ENCODE data around the gene ACSS3.
"Not testable (repeated sequence)": the region's sequence is repeated elsewhere in the genome, so short reads cannot be mapped to it uniquely, and the experiment has no call there.

Gene ACSS3

GRCh38 chr12:81094718-81095360 is 17.0 kb downstream of the ACSS3 start:
- DNase-seq (ENCODE audit: low spot score), result no peak

DNA sequence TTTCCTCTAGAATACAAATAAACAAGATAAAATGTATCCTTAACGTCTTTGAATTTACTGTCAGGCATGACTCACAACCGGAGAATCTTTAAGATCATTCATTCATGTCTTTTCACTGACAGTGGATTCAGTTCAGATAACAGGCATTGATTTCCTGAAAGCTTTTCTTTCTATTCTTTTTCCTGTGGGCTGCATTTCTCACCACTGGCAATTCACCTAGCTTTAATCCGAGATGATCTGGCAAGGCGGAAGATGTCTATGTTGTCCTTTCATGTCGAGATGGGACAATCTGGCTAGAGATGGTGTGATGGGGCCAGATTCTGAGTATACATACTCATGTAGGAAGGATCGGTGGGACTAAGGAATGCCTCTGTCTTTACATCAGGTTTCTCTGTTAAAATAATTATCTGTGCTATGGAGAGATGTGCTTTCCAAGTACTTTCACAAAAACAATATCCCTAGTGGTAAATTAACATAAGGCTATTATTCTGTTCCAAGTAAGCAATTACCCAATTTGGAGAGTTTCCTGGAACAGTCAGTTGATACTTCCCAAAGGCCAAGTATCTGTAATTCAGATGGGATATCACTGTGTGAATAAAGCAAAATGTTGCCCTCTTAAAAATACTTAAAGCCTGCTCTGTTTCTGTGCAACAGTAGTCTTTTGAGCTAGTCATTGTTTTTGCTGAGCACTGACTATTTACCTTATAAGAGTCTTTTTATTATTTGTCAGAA is 17.8 kb downstream of the ACSS3 start:
- no peak for DNase-seq (ENCODE audit: low spot score)

- DNase-seq (ENCODE audit: low spot score), result no peak
Observed at GRCh38 chr12:81105687-81106086, 27.8 kb downstream of the ACSS3 start.

- no peak for DNase-seq (ENCODE audit: low spot score)
Observed at GRCh38 chr12:81114226-81114625, 36.3 kb downstream of the ACSS3 start.

DNA sequence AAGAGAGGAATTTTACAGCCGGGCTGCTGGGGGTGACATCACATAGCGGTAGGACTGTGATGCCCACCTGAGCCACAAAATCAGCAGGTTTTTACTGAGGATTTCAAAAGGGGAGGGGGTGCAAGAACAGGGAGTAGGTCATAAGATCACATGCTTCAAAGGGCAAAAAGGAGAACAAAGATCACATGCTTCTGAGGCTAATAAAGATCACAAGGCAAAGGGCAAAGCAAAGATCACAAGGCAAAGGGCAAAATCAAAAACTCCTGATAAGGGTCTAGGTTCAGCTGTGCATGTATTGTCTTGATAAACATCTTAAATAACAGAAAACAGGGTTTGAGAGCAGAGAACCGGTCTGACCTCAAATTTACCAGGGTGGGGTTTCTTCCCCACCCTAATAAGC is 41.2 kb downstream of the ACSS3 start:
- DNase-seq (ENCODE audit: low spot score), result not testable (repeated sequence)

DNA sequence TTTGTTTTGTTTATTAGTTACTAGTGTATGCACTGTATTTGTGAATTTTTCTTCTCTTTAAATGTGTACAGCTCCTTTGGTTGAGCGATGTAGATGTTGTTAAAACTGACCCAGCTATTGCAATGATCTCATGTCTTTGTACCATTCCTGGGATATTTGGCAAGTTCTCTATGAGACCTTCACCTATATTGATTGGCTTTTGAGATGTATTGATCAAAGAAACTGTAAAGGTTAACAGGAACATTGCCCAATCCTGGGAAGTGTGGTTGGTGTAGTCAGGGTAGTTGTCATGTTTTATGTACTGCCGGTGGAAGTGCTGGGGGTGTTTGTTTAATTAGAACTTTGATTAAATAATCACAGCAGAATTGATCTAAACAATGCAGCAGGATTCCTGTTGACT is 43.1 kb downstream of the ACSS3 start:
- no peak for DNase-seq (ENCODE audit: low spot score)

DNA sequence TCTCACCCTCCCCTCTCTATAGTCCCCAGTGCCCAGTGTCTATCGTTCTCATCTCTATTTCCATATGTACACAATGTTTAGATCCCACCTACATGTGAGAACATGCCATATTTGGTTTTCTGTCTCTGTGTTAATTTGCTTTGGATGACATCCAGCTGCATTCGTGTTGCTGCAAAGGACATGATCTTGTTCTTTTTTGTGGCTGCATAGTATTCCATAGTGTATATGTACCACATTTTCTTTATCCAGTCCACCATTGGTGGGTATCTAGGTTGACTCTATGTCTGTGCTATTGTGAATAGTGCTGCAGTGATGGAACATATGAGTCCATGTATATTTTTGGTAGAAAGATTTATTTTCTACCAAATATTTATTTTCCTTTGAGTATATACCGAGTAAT is 45.7 kb downstream of the ACSS3 start:
- DNase-seq (ENCODE audit: low spot score), result no peak

GRCh38 chr12:81125691-81126090 is 47.8 kb downstream of the ACSS3 start:
- DNase-seq (ENCODE audit: low spot score), result no peak

GRCh38 chr12:81128930-81129554 is 51.2 kb downstream of the ACSS3 start:
- no peak for DNase-seq (ENCODE audit: low spot score)

- no peak for DNase-seq (ENCODE audit: low spot score)
Observed at GRCh38 chr12:81136519-81136918, 58.6 kb downstream of the ACSS3 start.

DNA sequence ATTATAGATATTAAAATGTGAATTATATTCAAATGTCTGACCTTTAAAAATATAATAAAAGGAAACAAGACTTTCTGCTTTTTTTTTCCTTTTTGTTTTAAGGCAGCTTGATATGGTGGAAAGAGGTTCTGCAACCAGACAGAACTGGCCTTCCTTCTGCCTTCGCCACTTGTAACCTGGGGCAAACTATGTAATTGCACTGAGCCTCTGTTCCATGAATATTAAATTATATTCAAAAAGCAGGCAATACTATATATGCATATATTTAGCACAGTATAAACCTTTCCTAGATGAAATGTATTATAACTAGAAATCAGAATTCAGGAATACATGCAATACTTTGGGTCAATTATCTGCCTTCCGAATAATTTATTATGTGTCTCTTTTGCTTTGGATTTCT is 59.9 kb downstream of the ACSS3 start:
- DNase-seq (ENCODE audit: low spot score), result no peak

DNA sequence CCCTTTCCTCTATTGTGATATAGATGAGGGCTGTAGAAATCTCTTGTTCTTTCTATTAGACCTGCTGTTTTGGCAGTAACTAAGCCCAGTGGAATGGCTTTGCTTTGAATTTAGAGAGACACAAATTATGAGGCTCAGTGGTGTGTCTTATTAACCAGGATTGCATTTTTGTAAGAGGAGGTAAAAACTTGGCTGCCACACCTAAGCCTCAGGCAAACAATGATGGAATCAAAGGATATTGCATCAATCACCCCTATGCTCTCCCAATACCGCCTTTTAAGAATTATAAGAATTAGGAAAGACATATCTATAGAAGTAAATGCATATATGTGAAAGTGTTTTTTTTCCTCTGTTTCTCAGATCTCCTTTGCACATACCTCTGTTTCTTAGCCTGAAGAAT is 63.3 kb downstream of the ACSS3 start:
- no peak for DNase-seq (ENCODE audit: low spot score)

- DNase-seq (ENCODE audit: low spot score), result no peak
Observed at GRCh38 chr12:81143057-81143456, 65.2 kb downstream of the ACSS3 start.

DNA sequence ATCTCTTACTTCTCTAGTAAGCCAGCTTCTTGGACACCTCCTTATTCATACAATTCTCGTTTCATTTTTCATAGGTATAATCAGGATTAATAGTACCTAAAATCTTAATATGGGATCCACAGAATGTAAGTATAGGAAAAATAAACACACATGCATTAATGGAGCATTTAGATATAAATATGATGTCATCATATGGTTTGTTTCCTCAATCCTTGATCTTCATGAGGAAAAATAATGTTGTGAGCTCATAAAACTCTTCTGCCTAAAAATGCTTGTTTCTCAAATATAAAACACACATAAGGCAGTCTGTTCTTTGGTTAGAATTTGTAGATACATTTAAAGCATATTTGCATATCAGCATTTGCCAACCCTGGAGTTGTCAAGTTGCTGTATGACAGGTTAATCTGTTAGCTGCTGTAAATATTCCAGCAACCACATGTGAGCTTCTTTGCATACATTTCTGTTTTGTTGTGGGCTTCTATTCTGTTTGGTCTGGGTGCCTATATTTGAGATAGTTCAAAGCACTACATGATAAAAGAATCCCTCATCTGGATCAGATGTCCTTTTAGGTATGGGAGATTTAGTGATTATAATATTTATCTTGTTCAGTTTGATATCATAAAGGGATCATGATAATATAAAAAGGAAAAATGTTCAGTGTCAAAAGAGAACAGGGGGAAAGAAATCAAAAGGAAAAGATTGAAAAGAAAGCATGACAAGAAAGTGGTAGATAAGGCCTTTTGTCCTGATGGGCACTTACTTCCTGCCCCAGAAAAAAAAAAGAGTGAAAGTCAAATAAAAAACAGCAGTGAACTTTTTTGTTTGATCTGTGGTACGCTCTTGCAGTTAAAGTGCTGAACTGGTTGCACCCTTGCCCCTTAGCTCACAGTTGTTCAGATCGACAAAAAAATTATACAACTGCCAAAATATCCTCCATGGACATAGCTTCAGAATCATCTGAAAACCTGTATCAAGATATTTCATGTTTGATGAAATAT is 68.6 kb downstream of the ACSS3 start:
- no peak for DNase-seq (ENCODE audit: low spot score)

DNA sequence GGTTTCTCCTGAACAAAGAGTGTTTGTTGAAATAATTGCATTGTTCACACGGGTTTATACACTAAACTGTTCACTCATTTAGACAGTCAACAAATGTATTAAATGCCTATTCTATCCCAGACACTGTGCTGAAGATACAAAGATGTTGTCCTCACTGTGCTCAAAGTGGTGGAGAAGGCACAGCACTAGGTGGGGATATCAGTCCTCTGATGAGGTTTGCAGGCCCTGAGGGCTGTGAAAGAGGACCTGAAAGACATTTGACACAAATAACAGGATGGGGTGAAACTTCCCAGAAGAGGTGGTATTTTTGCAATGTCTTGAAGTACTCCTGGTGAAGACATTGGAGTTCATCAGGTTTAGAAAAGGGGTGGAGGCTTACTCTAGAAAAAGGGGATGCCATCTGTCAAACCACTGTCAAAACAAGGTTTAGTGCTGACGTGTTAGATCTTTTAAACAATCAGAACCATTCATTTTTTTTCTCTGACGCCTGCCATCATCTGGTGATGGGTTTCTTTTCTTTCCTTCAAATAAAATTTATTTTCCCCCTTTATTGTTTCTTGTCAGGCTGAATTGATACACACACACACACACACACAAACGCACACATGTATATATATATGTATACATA is 69.5 kb downstream of the ACSS3 start:
- no peak for DNase-seq (ENCODE audit: low spot score)

DNA sequence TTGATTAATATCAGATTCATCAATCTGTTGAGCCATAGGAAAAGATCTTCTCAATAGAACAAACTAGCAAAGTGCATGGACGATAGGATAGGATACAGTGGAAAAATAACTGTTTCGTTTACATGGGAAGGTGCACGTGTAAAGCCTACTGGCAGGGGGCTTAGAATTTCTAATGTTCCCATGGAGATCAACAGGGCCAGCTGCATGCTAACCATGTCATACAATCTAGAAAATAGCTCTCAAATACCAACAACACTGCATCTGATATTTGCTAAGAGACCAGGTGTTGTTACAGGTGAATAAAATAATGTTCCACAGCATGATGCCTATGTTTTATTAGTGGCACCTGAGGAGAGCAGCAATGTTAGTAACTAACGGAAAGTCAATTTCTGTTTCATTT is 72.5 kb downstream of the ACSS3 start:
- no peak for DNase-seq (ENCODE audit: low spot score)

GRCh38 chr12:81159856-81160255 is 82.0 kb downstream of the ACSS3 start:
- DNase-seq (ENCODE audit: low spot score), result no peak

- no peak for DNase-seq (ENCODE audit: low spot score)
Observed at GRCh38 chr12:81161680-81162079, 83.8 kb downstream of the ACSS3 start.

DNA sequence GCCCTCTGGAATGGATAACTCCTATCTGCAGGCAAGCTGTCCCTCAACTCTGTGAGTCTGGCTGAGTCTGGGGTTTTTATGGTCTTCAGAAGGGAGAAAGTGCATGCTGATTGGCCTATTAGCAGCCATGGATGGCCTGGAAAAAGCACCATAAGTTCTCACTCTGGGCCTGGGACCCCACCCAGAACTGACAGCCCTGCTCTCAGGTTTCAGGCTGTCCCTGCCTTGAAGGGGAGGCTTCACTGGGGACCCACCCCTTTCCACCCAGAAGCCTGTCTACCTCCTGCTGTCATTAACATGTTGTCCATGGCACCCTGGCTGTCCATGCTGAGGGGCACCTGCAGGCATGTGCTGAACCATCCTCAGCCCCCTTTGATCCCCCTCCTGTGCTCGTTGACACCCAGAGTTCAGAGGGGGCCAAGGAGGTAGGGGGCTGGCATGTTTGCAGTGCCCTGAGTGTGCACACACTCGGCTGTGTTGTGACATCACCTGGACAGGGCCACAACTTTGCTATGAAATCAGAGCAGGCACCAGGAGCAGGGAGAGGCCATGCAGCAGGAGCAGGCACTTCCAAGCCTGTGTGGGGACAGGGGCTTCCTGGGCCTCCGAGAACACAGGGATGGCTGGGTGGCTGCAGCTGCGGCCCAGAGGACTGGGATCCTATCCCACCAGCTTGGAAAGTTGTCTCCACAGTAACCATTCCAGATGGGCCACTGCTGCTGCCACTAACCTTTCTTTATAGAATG is 84.7 kb downstream of the ACSS3 start:
- DNase-seq (ENCODE audit: low spot score), result no peak

DNA sequence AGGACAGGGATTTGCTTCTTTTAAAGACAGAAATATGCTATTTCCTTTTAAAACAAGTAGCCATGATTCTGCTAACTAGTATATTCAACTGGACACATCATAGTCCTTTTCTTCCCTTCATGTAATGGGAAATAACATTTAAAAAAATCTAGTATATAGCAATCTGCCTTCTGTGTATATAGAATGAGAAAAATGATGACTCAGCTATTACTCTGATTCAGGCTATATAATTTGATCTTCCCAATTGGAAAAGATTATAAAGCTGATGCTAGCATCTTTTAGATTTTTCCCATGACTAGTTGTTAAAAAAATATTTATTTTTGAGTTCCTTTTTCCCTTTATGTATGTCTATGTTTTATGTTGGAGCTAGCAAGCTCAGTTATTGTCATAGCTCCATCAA is 86.9 kb downstream of the ACSS3 start:
- DNase-seq (ENCODE audit: low spot score), result no peak

- DNase-seq (ENCODE audit: low spot score), result no peak
Observed at GRCh38 chr12:81166790-81167189, 88.9 kb downstream of the ACSS3 start.
